ENCODE measurements around the gene ENPP1. TPM values are rescaled to one million over a fixed set of nuclear protein-coding genes. Genes with fewer than 3 reads are reported as not detected.

Gene ENPP1
- total RNA-seq, 2 donors from 2014 or later = 17.8 to 18.9 TPM

- no peak for TF ChIP-seq POLR2AphosphoS5 (IDR thresholded peaks at IDR 0.05)
- no peak for TF ChIP-seq POLR2A (IDR thresholded peaks at IDR 0.05)
- no peaks in the 10 kb centered on the region for H3K4me1 ChIP-seq (replicated peaks)
Observed at GRCh38 chr6:131917318-131917717, 109.5 kb downstream of the ENPP1 start.

DNA sequence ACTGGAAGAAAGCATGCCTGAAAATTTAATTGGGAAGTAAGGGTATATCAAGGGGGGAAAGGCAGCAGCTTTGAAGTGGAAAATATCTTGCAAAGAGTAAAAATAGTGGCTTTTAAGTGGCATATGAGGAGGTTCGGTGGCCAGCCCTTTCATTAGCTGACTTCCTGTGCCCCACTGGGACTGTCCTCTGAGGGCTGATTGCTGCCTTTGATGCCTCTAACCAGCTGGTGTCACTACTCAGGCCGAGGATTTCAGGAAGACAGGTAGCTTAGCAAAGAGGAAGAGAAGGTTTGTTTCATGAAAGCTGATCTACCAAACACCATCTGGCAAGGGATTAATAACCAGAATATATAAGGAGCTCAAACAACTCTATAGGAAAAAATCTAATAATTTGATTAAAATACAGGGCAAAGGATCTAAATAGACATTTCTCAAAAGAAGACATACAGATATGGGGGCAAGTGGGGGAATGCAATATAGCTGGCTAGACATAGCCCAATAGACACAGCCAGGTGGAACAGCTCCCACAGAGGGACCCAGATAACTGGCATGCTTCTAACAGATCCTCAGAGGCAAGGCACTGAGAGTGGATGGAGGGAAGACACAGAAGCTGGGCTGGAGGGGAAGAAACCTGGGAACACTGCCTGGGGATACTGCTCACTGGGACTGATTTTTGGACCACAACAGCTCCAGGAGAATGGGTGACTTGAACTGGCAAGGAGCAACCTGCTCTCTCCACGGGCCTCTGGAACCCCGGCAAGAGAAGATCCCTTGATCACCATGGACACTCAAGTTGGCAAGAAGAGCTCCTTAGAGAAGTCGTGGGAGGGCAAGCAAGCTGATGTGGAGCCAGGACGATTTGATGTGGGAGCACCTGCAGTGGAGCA lies 110.2 kb downstream of the ENPP1 start:
- DNase-seq (ENCODE audit: low spot score) = no peak
- WGBS = 70% methylated on average over 6 of the region's 6 CpGs
- no peak overlapping the region for H3K27ac ChIP-seq
- no peaks in the 10 kb centered on the region for H3K27me3 ChIP-seq (replicated peaks; ENCODE audit: insufficient read depth)
- TF ChIP-seq POLR2AphosphoS5 (IDR thresholded peaks at IDR 0.05) (no peak), POLR2A (IDR thresholded peaks at IDR 0.05) (no peak)
- TF ChIP-seq, protein P1, sequence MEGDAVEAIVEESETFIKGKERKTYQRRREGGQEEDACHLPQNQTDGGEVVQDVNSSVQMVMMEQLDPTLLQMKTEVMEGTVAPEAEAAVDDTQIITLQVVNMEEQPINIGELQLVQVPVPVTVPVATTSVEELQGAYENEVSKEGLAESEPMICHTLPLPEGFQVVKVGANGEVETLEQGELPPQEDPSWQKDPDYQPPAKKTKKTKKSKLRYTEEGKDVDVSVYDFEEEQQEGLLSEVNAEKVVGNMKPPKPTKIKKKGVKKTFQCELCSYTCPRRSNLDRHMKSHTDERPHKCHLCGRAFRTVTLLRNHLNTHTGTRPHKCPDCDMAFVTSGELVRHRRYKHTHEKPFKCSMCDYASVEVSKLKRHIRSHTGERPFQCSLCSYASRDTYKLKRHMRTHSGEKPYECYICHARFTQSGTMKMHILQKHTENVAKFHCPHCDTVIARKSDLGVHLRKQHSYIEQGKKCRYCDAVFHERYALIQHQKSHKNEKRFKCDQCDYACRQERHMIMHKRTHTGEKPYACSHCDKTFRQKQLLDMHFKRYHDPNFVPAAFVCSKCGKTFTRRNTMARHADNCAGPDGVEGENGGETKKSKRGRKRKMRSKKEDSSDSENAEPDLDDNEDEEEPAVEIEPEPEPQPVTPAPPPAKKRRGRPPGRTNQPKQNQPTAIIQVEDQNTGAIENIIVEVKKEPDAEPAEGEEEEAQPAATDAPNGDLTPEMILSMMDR (IDR thresholded peaks at IDR 0.05) = no peak
- no peaks in the 10 kb centered on the region for H3K36me3 ChIP-seq
- H3K4me3 ChIP-seq = no peak overlapping the region
- no peaks in the 10 kb centered on the region for H3K9me3 ChIP-seq
- intact Hi-C loops (cut with DNase I) = loop anchor here (10.0 kb wide), 2 partner anchors 133 to 567 kb away; no protein-coding TSS in a partner anchor
- no peaks in the 10 kb centered on the region for H3K4me1 ChIP-seq (replicated peaks)

More at GRCh38 chr6:131917318-131917717, 109.5 kb downstream of the ENPP1 start:
- no peak overlapping the region for H3K27ac ChIP-seq
- H3K4me3 ChIP-seq = no peak overlapping the region
- WGBS = 60% methylated on average over 2 of the region's 2 CpGs
- no peak for DNase-seq (ENCODE audit: low spot score)
- H3K9me3 ChIP-seq = no peaks in the 10 kb centered on the region
- H3K27me3 ChIP-seq (replicated peaks; ENCODE audit: insufficient read depth) = no peaks in the 10 kb centered on the region
- no peaks in the 10 kb centered on the region for H3K36me3 ChIP-seq
- intact Hi-C loops (cut with DNase I) = loop anchor here (10.0 kb wide), 2 partner anchors 133 to 567 kb away; no protein-coding TSS in a partner anchor

DNA sequence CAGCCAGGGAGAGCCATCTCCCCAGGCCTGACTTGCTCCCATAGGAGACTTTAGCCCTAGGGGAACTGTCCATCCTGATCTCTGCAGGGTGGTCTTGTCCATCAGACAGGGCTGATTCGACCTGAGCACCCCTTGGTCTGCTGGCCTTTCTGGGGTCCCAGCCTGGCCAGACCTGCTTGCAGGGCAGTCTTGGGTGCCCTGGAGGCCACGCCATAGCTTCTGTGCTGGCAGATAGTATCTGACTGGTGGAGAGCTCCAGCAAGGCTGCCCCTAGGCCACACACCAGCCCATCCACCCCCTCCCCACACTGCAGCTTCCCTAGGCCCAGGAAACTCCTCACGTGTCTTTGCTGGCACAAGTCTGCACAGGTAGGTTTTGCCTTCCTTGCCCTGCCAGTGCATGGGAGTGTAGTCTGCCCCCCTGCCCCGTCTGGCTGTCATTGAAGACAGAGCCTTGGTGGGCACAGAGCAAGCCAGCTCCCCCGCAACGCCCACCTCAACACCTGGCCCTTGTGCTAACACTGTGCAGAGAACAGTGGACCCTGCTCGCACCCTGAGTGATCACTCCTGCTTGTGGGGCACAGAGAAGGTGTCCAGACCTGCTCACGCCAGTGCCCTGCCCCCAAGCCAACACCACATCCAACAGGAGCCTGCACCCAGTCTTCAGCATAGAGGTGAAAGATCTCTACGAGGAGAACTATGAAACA lies 111.0 kb downstream of the ENPP1 start:
- TF ChIP-seq, protein P1 (IDR thresholded peaks at IDR 0.05) = no peak
- TF ChIP-seq POLR2A (IDR thresholded peaks at IDR 0.05) = no peak
- no peak for TF ChIP-seq POLR2AphosphoS5 (IDR thresholded peaks at IDR 0.05)
- intact Hi-C loops (cut with DNase I) = loop anchor here (10.0 kb wide), 2 partner anchors 134 to 566 kb away; no protein-coding TSS in a partner anchor

GRCh38 chr6:131920656-131921055 lies 112.8 kb downstream of the ENPP1 start:
- WGBS = 76% methylated on average over 3 of the region's 3 CpGs
- TF ChIP-seq, protein P1 (IDR thresholded peaks at IDR 0.05) = no peak
- no peak for TF ChIP-seq POLR2A (IDR thresholded peaks at IDR 0.05)
- no peak for TF ChIP-seq POLR2AphosphoS5 (IDR thresholded peaks at IDR 0.05)

More for the DNA sequence above, 111.0 kb downstream of the ENPP1 start:
- H3K9me3 ChIP-seq = no peaks in the 10 kb centered on the region
- no peak for DNase-seq (ENCODE audit: low spot score)
- no peak overlapping the region for H3K27ac ChIP-seq
- H3K27me3 ChIP-seq (replicated peaks; ENCODE audit: insufficient read depth) = no peaks in the 10 kb centered on the region
- H3K4me1 ChIP-seq (replicated peaks) = no peaks in the 10 kb centered on the region
- H3K4me3 ChIP-seq = no peak overlapping the region
- 83% methylated on average over 7 of the region's 9 CpGs for WGBS
- H3K36me3 ChIP-seq = no peaks in the 10 kb centered on the region

GRCh38 chr6:131923356-131923755 lies 115.5 kb downstream of the ENPP1 start:
- Histone ChIP-seq H3K27me3 (replicated peaks; ENCODE audit: insufficient read depth) (no peaks in the 10 kb centered on the region), H3K36me3 (no peaks in the 10 kb centered on the region), H3K9me3 (no peaks in the 10 kb centered on the region), H3K4me3 (no peak overlapping the region), H3K27ac (no peak overlapping the region), H3K4me1 (replicated peaks) (no peaks in the 10 kb centered on the region)
- TF ChIP-seq, protein P1 (IDR thresholded peaks at IDR 0.05) = peak in 3 of 4 experiments; percentile 44 to 49 (median 45)
- TF ChIP-seq POLR2A (IDR thresholded peaks at IDR 0.05) = no peak
- WGBS = 17% methylated on average over 2 of the region's 2 CpGs
- intact Hi-C loops (cut with DNase I) = loop anchor here (2.0 kb wide), 1 partner anchor 295 kb away; no protein-coding TSS in a partner anchor
- DNase-seq (ENCODE audit: low spot score) = peak; percentile 30

More at GRCh38 chr6:131920656-131921055, 112.8 kb downstream of the ENPP1 start:
- intact Hi-C loops (cut with DNase I) = no loop called here
- Histone ChIP-seq H3K36me3 (no peaks in the 10 kb centered on the region), H3K9me3 (no peaks in the 10 kb centered on the region), H3K4me1 (replicated peaks) (no peaks in the 10 kb centered on the region), H3K4me3 (no peak overlapping the region), H3K27me3 (replicated peaks; ENCODE audit: insufficient read depth) (no peaks in the 10 kb centered on the region), H3K27ac (no peak overlapping the region)
- no peak for DNase-seq (ENCODE audit: low spot score)
